ENCODE data around the gene RBMX.

RBMX gene

GRCh38 chrX:136835761-136836160 lies 44.8 kb downstream of the RBMX start:
- no peak for DNase-seq (ENCODE audit: low read depth)

- DNase-seq (ENCODE audit: low read depth), result no peak
Observed at GRCh38 chrX:136829413-136829812, 51.1 kb downstream of the RBMX start.

- no peak for DNase-seq (ENCODE audit: low read depth)
Observed at GRCh38 chrX:136828830-136829229, 51.7 kb downstream of the RBMX start.

- no peak for DNase-seq (ENCODE audit: low read depth)
Observed at GRCh38 chrX:136827026-136827425, 53.5 kb downstream of the RBMX start.

- no peak for DNase-seq (ENCODE audit: low read depth)
Observed at GRCh38 chrX:136825771-136826170, 54.8 kb downstream of the RBMX start.

Data from amniotic epithelial cell (primary cell).